ENCODE measurements around the gene GOLGA6L2.
"Not testable (repeated sequence)": the region's sequence is repeated elsewhere in the genome, so short reads cannot be mapped to it uniquely, and the experiment has no call there.

GOLGA6L2 gene

GRCh38 chr15:23425327-23425726 is 21.7 kb downstream of the GOLGA6L2 start:
- in situ Hi-C loops (cut with MboI; ENCODE audit: low sequenced_read_pairs): not testable (repeated sequence)

- in situ Hi-C loops (cut with MboI; ENCODE audit: low sequenced_read_pairs): no loop called here
Observed at GRCh38 chr15:23424111-23424904, 22.7 kb downstream of the GOLGA6L2 start.

GRCh38 chr15:23422946-23423708 is 23.9 kb downstream of the GOLGA6L2 start:
- in situ Hi-C loops (cut with MboI; ENCODE audit: low sequenced_read_pairs): no loop called here

GRCh38 chr15:23422099-23422945 is 24.7 kb downstream of the GOLGA6L2 start:
- in situ Hi-C loops (cut with MboI; ENCODE audit: low sequenced_read_pairs): no loop called here

GRCh38 chr15:23420806-23421575 is 26.1 kb downstream of the GOLGA6L2 start:
- in situ Hi-C loops (cut with MboI; ENCODE audit: low sequenced_read_pairs): no loop called here

GRCh38 chr15:23416349-23417276 is 30.4 kb downstream of the GOLGA6L2 start:
- in situ Hi-C loops (cut with MboI; ENCODE audit: low sequenced_read_pairs): no loop called here

GRCh38 chr15:23415866-23416265 is 31.2 kb downstream of the GOLGA6L2 start:
- in situ Hi-C loops (cut with MboI; ENCODE audit: low sequenced_read_pairs): not testable (repeated sequence)

- in situ Hi-C loops (cut with MboI; ENCODE audit: low sequenced_read_pairs): no loop called here
Observed at GRCh38 chr15:23415321-23415865, 31.6 kb downstream of the GOLGA6L2 start.

- in situ Hi-C loops (cut with MboI; ENCODE audit: low sequenced_read_pairs): not testable (repeated sequence)
Observed at GRCh38 chr15:23412881-23413600, 34.0 kb downstream of the GOLGA6L2 start.

GRCh38 chr15:23411841-23412240 is 35.2 kb downstream of the GOLGA6L2 start:
- in situ Hi-C loops (cut with MboI; ENCODE audit: low sequenced_read_pairs): no loop called here

GRCh38 chr15:23403550-23403949 is 43.5 kb downstream of the GOLGA6L2 start:
- in situ Hi-C loops (cut with MboI; ENCODE audit: low sequenced_read_pairs): no loop called here

GRCh38 chr15:23402544-23402943 is 44.5 kb downstream of the GOLGA6L2 start:
- in situ Hi-C loops (cut with MboI; ENCODE audit: low sequenced_read_pairs): no loop called here

GRCh38 chr15:23402140-23402539 is 44.9 kb downstream of the GOLGA6L2 start:
- in situ Hi-C loops (cut with MboI; ENCODE audit: low sequenced_read_pairs): no loop called here

- in situ Hi-C loops (cut with MboI; ENCODE audit: low sequenced_read_pairs): no loop called here
Observed at GRCh38 chr15:23401627-23402026, 45.4 kb downstream of the GOLGA6L2 start.

GRCh38 chr15:23399207-23399606 is 47.8 kb downstream of the GOLGA6L2 start:
- in situ Hi-C loops (cut with MboI; ENCODE audit: low sequenced_read_pairs): not testable (repeated sequence)

GRCh38 chr15:23398357-23398756 is 48.7 kb downstream of the GOLGA6L2 start:
- in situ Hi-C loops (cut with MboI; ENCODE audit: low sequenced_read_pairs): not testable (repeated sequence)

GRCh38 chr15:23397779-23398178 is 49.3 kb downstream of the GOLGA6L2 start:
- in situ Hi-C loops (cut with MboI; ENCODE audit: low sequenced_read_pairs): no loop called here

GRCh38 chr15:23395832-23396231 is 51.2 kb downstream of the GOLGA6L2 start:
- in situ Hi-C loops (cut with MboI; ENCODE audit: low sequenced_read_pairs): no loop called here
